DMS79 (cell line): ENCODE data around the gene RABEPK.
A peak's percentile ranks its signal among the peaks of the same experiment; 100 is the strongest.
"Not testable (repeated sequence)": the region's sequence is repeated elsewhere in the genome, so short reads cannot be mapped to it uniquely, and the experiment has no call there.

ENCODE experiments used
- DNase-seq: peaks from one replicate; lab custom pipeline; 2025; lab: John Stamatoyannopoulos, UW

Gene RABEPK

GRCh38 chr9:125194466-125194865 lies 5.9 kb upstream of the RABEPK start:
- not testable (repeated sequence) for DNase-seq

GRCh38 chr9:125195591-125195990 lies 4.8 kb upstream of the RABEPK start:
- DNase-seq, result not testable (repeated sequence)

GRCh38 chr9:125202846-125203618 lies 2.7 kb downstream of the RABEPK start:
- DNase-seq, result no peak

- DNase-seq, result no peak
Measured at GRCh38 chr9:125204477-125204876, 4.1 kb downstream of the RABEPK start.

GRCh38 chr9:125214186-125214585 lies 13.8 kb downstream of the RABEPK start:
- no peak for DNase-seq

GRCh38 chr9:125218621-125219020 lies 18.3 kb downstream of the RABEPK start:
- no peak for DNase-seq

GRCh38 chr9:125224858-125225257 lies 24.5 kb downstream of the RABEPK start:
- not testable (repeated sequence) for DNase-seq

- no peak for DNase-seq
Measured at GRCh38 chr9:125227761-125228160, 27.4 kb downstream of the RABEPK start.

GRCh38 chr9:125233678-125234077 lies 33.3 kb downstream of the RABEPK start:
- no peak for DNase-seq

- DNase-seq, result not testable (repeated sequence)
Measured at GRCh38 chr9:125234099-125234498, 33.8 kb downstream of the RABEPK start.

- no peak for DNase-seq
Measured at GRCh38 chr9:125235804-125236519, 35.6 kb downstream of the RABEPK start.

GRCh38 chr9:125236520-125237159 lies 36.3 kb downstream of the RABEPK start:
- not testable (repeated sequence) for DNase-seq

- no peak for DNase-seq
Measured at GRCh38 chr9:125238127-125238914, 38.0 kb downstream of the RABEPK start.

GRCh38 chr9:125238915-125239446 lies 38.6 kb downstream of the RABEPK start:
- no peak for DNase-seq

- DNase-seq, result no peak
Measured at GRCh38 chr9:125239631-125240597, 39.6 kb downstream of the RABEPK start.

- DNase-seq, result peak; percentile 44
Measured at GRCh38 chr9:125240649-125240999, 40.3 kb downstream of the RABEPK start.

- peak; percentile 98 for DNase-seq
Measured at GRCh38 chr9:125241000-125241862, 40.9 kb downstream of the RABEPK start, which contains the start of gene HSPA5. Gene HSPA5, minus strand, starts transcription at chr9:125241343. Its CDS starts 217 bp downstream, at chr9:125241126.

GRCh38 chr9:125241863-125242739 lies 41.8 kb downstream of the RABEPK start:
- DNase-seq, result no peak
